Liver (tissue), 9 donors: ENCODE measurements around the gene RICTOR. TPM values are rescaled to one million over a fixed set of nuclear protein-coding genes. Genes with fewer than 3 reads are reported as not detected.

Experiments
- DNase-seq: peaks from one replicate; pipeline ENCODE4 v3.0.0-alpha.2; 2017; ENCODE audit warnings: low spot score
- H3K27ac ChIP-seq, 2 donors: one replicate each; pipeline ENCODE4 v1.7.0; 2013; ENCODE audit warnings: inconsistent platforms in 2 of 2, low read length in 2 of 2, control low read depth in 1 of 2, low read depth in 1 of 2, mild to moderate bottlenecking in 1 of 2
- H3K27me3 ChIP-seq, 4 donors: one replicate each; pipeline versions ENCODE4 v1.6.1 to v1.7.0; 2013; ENCODE audit warnings: low read length in 3 of 4, inconsistent platforms in 1 of 4, mild to moderate bottlenecking in 1 of 4, moderate library complexity in 1 of 4; ENCODE audit not compliant: control insufficient read depth in 4 of 4, insufficient read depth in 4 of 4
- H3K36me3 ChIP-seq, 4 donors: one replicate each; pipeline versions ENCODE4 v1.6.1 to v1.7.0; 2013; ENCODE audit warnings: low read length in 3 of 4, mild to moderate bottlenecking in 3 of 4, low read depth in 1 of 4, moderate library complexity in 1 of 4; ENCODE audit not compliant: control insufficient read depth in 4 of 4, insufficient read depth in 3 of 4
- H3K4me1 ChIP-seq, 4 donors: one replicate each; pipeline versions ENCODE4 v1.6.1 to v1.7.0; 2013; ENCODE audit warnings: low read length in 3 of 4, mild to moderate bottlenecking in 3 of 4, moderate library complexity in 1 of 4; ENCODE audit not compliant: control insufficient read depth in 4 of 4, insufficient read depth in 4 of 4
- H3K4me3 ChIP-seq, 3 donors: one replicate each; pipeline versions ENCODE4 v1.6.1 to v1.7.0; 2013; ENCODE audit warnings: low read length in 3 of 3, control low read depth in 1 of 3, low read depth in 1 of 3, mild to moderate bottlenecking in 1 of 3
- H3K9ac ChIP-seq, 2 donors: one replicate each; pipeline ENCODE4 v1.7.0; 2013; ENCODE audit warnings: low read length in 2 of 2, mild to moderate bottlenecking in 2 of 2, moderate library complexity in 2 of 2, control low read depth in 1 of 2, low read depth in 1 of 2
- H3K9me3 ChIP-seq, 4 donors: one replicate each; pipeline versions ENCODE4 v1.6.1 to v1.7.0; 2013; ENCODE audit warnings: low read length in 3 of 4; ENCODE audit not compliant: control insufficient read depth in 4 of 4
- ATF3 ChIP-seq: IDR thresholded peaks from 2 replicates; pipeline ENCODE4 v1.6.1; 2016; ENCODE audit warnings: antibody characterized with exemption
- CTCF ChIP-seq: fragments of 150-350 bp; IDR thresholded peaks from 2 replicates; pipeline ENCODE4 v1.5.1; 2017; ENCODE audit warnings: improper control_type of control experiment, low read depth, low read length; ENCODE audit not compliant: missing input control
- EGR1 ChIP-seq, 2 donors: IDR thresholded peaks; 2 replicates each; pipeline ENCODE4 v1.6.1; 2016 to 2018; ENCODE audit warnings: antibody characterized with exemption in 2 of 2, low read depth in 2 of 2
- FOXA2 ChIP-seq: IDR thresholded peaks from 2 replicates; pipeline ENCODE4 v1.6.1; 2016; ENCODE audit warnings: antibody characterized with exemption
- GABPA ChIP-seq, 2 donors: IDR thresholded peaks in 1 of 2; conservative IDR thresholded peaks in 1 of 2; 2 replicates each; pipeline ENCODE4 v1.6.1; 2016; ENCODE audit warnings: antibody characterized with exemption in 2 of 2, mild to moderate bottlenecking in 1 of 2, moderate library complexity in 1 of 2
- HNF4A ChIP-seq, 2 donors: conservative IDR thresholded peaks; 2 replicates each; pipeline ENCODE4 v1.6.1; 2016; ENCODE audit warnings: antibody characterized with exemption in 2 of 2, mild to moderate bottlenecking in 2 of 2
- HNF4G ChIP-seq: IDR thresholded peaks from 2 replicates; pipeline ENCODE4 v1.6.1; 2016; ENCODE audit warnings: antibody characterized with exemption
- JUND ChIP-seq, 2 donors: IDR thresholded peaks; 2 replicates each; pipeline ENCODE4 v1.6.1; 2016; ENCODE audit warnings: antibody characterized with exemption in 2 of 2
- NR2F2 ChIP-seq: IDR thresholded peaks from 2 replicates; pipeline ENCODE4 v1.6.1; 2016; ENCODE audit warnings: antibody characterized with exemption
- RAD21 ChIP-seq, 2 donors: IDR thresholded peaks; 2 replicates each; pipeline ENCODE4 v1.6.1; 2016; ENCODE audit warnings: antibody characterized with exemption in 2 of 2, mild to moderate bottlenecking in 2 of 2
- REST ChIP-seq: IDR thresholded peaks from 2 replicates; pipeline ENCODE4 v1.6.1; 2016; ENCODE audit warnings: antibody characterized with exemption, mild to moderate bottlenecking
- RXRA ChIP-seq, 2 donors: IDR thresholded peaks; 2 replicates each; pipeline ENCODE4 v1.6.1; 2017 to 2018; ENCODE audit warnings: antibody characterized with exemption in 2 of 2, mild to moderate bottlenecking in 1 of 2
- SP1 ChIP-seq: IDR thresholded peaks from 2 replicates; pipeline ENCODE4 v1.6.1; 2018; ENCODE audit warnings: antibody characterized with exemption, mild to moderate bottlenecking
- TAF1 ChIP-seq: conservative IDR thresholded peaks from 2 replicates; pipeline ENCODE4 v1.6.1; 2016; ENCODE audit warnings: antibody characterized with exemption, mild to moderate bottlenecking
- YY1 ChIP-seq: IDR thresholded peaks from 2 replicates; pipeline ENCODE4 v1.6.1; 2016; ENCODE audit warnings: antibody characterized with exemption, mild to moderate bottlenecking
- ZBTB33 ChIP-seq: IDR thresholded peaks from 2 replicates; pipeline ENCODE4 v1.6.1; 2016; ENCODE audit warnings: antibody characterized with exemption
- WGBS: extraction: QIAGEN DNeasy Blood & Tissue Kit; methylation state at CpG from one replicate; pipeline ENCODE4 v1.1.7; 2013; 5-methylcytosine and 5-hydroxymethylcytosine counted together
- polyA plus RNA-seq, 2 donors: library from polyadenylated mRNA; stranded (reverse) in 1 of 2; unstranded in 1 of 2; fragments of 200-250 nt in 1 of 2; fragments of >200 nt in 1 of 2; fragmentation: Nextera tagmentation in 1 of 2; extraction: Ambion mirVana in 1 of 2; gene quantifications; one replicate each; pipeline versions ENCODE4 v1.2.1 to v1.2.3, GENCODE V29; 2013 to 2015
- total RNA-seq, 2 donors: library from RNA; depleted of rRNA; stranded (reverse); fragments of >200 nt; gene quantifications; one replicate each; pipeline ENCODE4 v1.2.3, GENCODE V29; 2014
- donor health status: healthy.
- donor health status: healthy.
- donor health status: healthy.
- donor health status: healthy.
- donor health status: healthy.

The RICTOR gene
- total and polyA plus RNA-seq, 4 donors = 2.1 to 24.0 (median 15.0) TPM

GRCh38 chr5:38891563-38891962, 182.6 kb downstream of the RICTOR start:
- Histone ChIP-seq H3K27ac (no peak overlapping the region), H3K36me3 (peaks cover 0 to 2% (median 0%) of the 10 kb centered on the region in 4 donors), H3K9ac (no peak overlapping the region), H3K27me3 (no peaks in the 10 kb centered on the region), H3K4me1 (no peaks in the 10 kb centered on the region), H3K9me3 (no peaks in the 10 kb centered on the region), H3K4me3 (no peak overlapping the region)
- DNase-seq = no peak
- no peak for TF ChIP-seq TAF1
- TF ChIP-seq ATF3 = no peak
- TF ChIP-seq HNF4A (conservative IDR thresholded peaks at IDR 0.05) = no peak
- TF ChIP-seq SP1 = no peak
- TF ChIP-seq FOXA2 = no peak
- TF ChIP-seq YY1 = no peak
- TF ChIP-seq NR2F2 = no peak
- no peak for TF ChIP-seq REST
- no peak for TF ChIP-seq EGR1 (IDR thresholded peaks at IDR 0.05; ENCODE audit: low read depth in 2 of 2)
- TF ChIP-seq RAD21 (IDR thresholded peaks at IDR 0.05) = no peak
- no peak for TF ChIP-seq HNF4G
- TF ChIP-seq JUND (IDR thresholded peaks at IDR 0.05) = no peak
- WGBS = 90% methylated on average over 6 of the region's 6 CpGs

- peaks cover 2 to 15% (median 9%) of the 10 kb centered on the region in 4 donors for H3K36me3 ChIP-seq
- WGBS = 93% methylated on average over 1 of the region's 1 CpG
- no peak for TF ChIP-seq GABPA (IDR thresholded peaks at IDR 0.05 in 1 of 2, conservative IDR thresholded peaks at IDR 0.05 in 1 of 2)
- no peak for TF ChIP-seq YY1
- TF ChIP-seq ATF3 = no peak
- TF ChIP-seq HNF4A (conservative IDR thresholded peaks at IDR 0.05) = no peak
- no peak for TF ChIP-seq REST
- no peak for TF ChIP-seq HNF4G
- no peak for TF ChIP-seq FOXA2
- TF ChIP-seq CTCF = no peak
- TF ChIP-seq ZBTB33 = no peak
- no peak for TF ChIP-seq NR2F2
- no peak for TF ChIP-seq RXRA (IDR thresholded peaks at IDR 0.05)
- no peak for TF ChIP-seq TAF1
- no peak for TF ChIP-seq EGR1 (IDR thresholded peaks at IDR 0.05; ENCODE audit: low read depth in 2 of 2)
- TF ChIP-seq SP1 = no peak
- TF ChIP-seq RAD21 (IDR thresholded peaks at IDR 0.05) = no peak
- DNase-seq = no peak
- H3K9ac ChIP-seq = no peak overlapping the region
- no peaks in the 10 kb centered on the region for H3K9me3 ChIP-seq
- no peaks in the 10 kb centered on the region for H3K27me3 ChIP-seq
- no peak overlapping the region for H3K27ac ChIP-seq
- no peaks in the 10 kb centered on the region for H3K4me1 ChIP-seq
- no peak overlapping the region for H3K4me3 ChIP-seq
These were observed 184.8 kb downstream of the RICTOR start for GRCh38 chr5:38889424-38889823.
